UCSD-AML1 (cell line): ENCODE measurements around the gene POLR2C.

Experiments used
- DNase-seq: peaks from one replicate; lab custom pipeline; 2025; ENCODE audit not compliant: unreplicated experiment; lab: John Stamatoyannopoulos, UW

Gene POLR2C

GRCh38 chr16:57517397-57518367 lies 55.2 kb downstream of the POLR2C start:
- DNase-seq = no peak

- DNase-seq = no peak
Measured at GRCh38 chr16:57518520-57518919, 56.0 kb downstream of the POLR2C start.

GRCh38 chr16:57518922-57519321 lies 56.4 kb downstream of the POLR2C start:
- DNase-seq = no peak

- peak; percentile 79 for DNase-seq
Measured at GRCh38 chr16:57519796-57520360, 57.4 kb downstream of the POLR2C start.
